ENCODE measurements around the gene WFS1.
A peak's percentile ranks its signal among the peaks of the same experiment; 100 is the strongest.

WFS1 gene

GRCh38 chr4:6301732-6302442, 32.2 kb downstream of the WFS1 start:
- Histone ChIP-seq H3K36me3 (peaks cover 29% of the 10 kb centered on the region), H3K4me3 (no peak overlapping the region), H3K4me1 (peaks cover 73% of the 10 kb centered on the region), H3K9ac (0 out of 2 replicates have a peak overlapping the region, but pooled peaks have one; percentile 35), H3K9me3 (no peaks in the 10 kb centered on the region; the same call in 1 of the 2 replicates), H3K27ac (peak overlapping the region; percentile 64; the same call in 1 of the 2 replicates), H3K4me2 (peak overlapping the region; percentile 84), H4K20me1 (no peaks in the 10 kb centered on the region), H3K27me3 (peaks cover 9% of the 10 kb centered on the region; the same call in 1 of the 2 replicates)
- no peak for TF ChIP-seq Cebpa-rat (IDR thresholded peaks at IDR 0.05)

GRCh38 chr4:6302869-6303268, 33.2 kb downstream of the WFS1 start:
- H4K20me1 ChIP-seq, result no peaks in the 10 kb centered on the region
- H3K4me3 ChIP-seq, result peak overlapping the region; percentile 23
- no peak for TF ChIP-seq Cebpa-rat (IDR thresholded peaks at IDR 0.05)
- peak overlapping the region; percentile 64 for H3K27ac ChIP-seq
- H3K27me3 ChIP-seq, result peaks cover 18% of the 10 kb centered on the region
- H3K9me3 ChIP-seq, result peaks cover 1% of the 10 kb centered on the region
- peaks cover 27% of the 10 kb centered on the region for H3K36me3 ChIP-seq
- peak overlapping the region; percentile 84 for H3K4me2 ChIP-seq
- H3K9ac ChIP-seq, result peak overlapping the region; percentile 35
- peaks cover 73% of the 10 kb centered on the region for H3K4me1 ChIP-seq

GRCh38 chr4:6303943-6304342, 34.3 kb downstream of the WFS1 start:
- Histone ChIP-seq H3K9me3 (peaks cover 12% of the 10 kb centered on the region), H3K4me2 (peak overlapping the region; percentile 84), H3K4me3 (no peak overlapping the region)

GRCh38 chr4:6306299-6306698, 36.6 kb downstream of the WFS1 start:
- peaks cover 50% of the 10 kb centered on the region for H3K27me3 ChIP-seq
- no peaks in the 10 kb centered on the region for H4K20me1 ChIP-seq
- no peak overlapping the region for H3K9ac ChIP-seq
- H3K9me3 ChIP-seq, result peaks cover 34% of the 10 kb centered on the region
- peak overlapping the region; percentile 67; the same call in 1 of the 2 replicates for H3K4me2 ChIP-seq
- H3K4me1 ChIP-seq, result peaks cover 64% of the 10 kb centered on the region
- no peak for TF ChIP-seq Cebpa-rat (IDR thresholded peaks at IDR 0.05)
- no peak overlapping the region for H3K4me3 ChIP-seq
- H3K36me3 ChIP-seq, result peaks cover 12% of the 10 kb centered on the region
- no peak overlapping the region for H3K27ac ChIP-seq

More at GRCh38 chr4:6303943-6304342, 34.3 kb downstream of the WFS1 start:
- peaks cover 29% of the 10 kb centered on the region for H3K27me3 ChIP-seq
- no peak overlapping the region for H3K27ac ChIP-seq
- no peak for TF ChIP-seq Cebpa-rat (IDR thresholded peaks at IDR 0.05)
- H3K9ac ChIP-seq, result no peak overlapping the region
- H3K36me3 ChIP-seq, result peaks cover 27% of the 10 kb centered on the region
- H3K4me1 ChIP-seq, result peaks cover 67% of the 10 kb centered on the region
- no peaks in the 10 kb centered on the region for H4K20me1 ChIP-seq

- peak overlapping the region; percentile 67 for H3K4me2 ChIP-seq
- H3K27ac ChIP-seq, result no peak overlapping the region
- H3K4me3 ChIP-seq, result no peak overlapping the region
- H3K4me1 ChIP-seq, result peaks cover 54% of the 10 kb centered on the region
- peaks cover 50% of the 10 kb centered on the region for H3K27me3 ChIP-seq
- H3K36me3 ChIP-seq, result peaks cover 3% of the 10 kb centered on the region
- H4K20me1 ChIP-seq, result no peaks in the 10 kb centered on the region
- H3K9me3 ChIP-seq, result peaks cover 34% of the 10 kb centered on the region
- no peak for TF ChIP-seq Cebpa-rat (IDR thresholded peaks at IDR 0.05)
- no peak overlapping the region for H3K9ac ChIP-seq
Observed at GRCh38 chr4:6307230-6307629, 37.6 kb downstream of the WFS1 start.

- no peak overlapping the region for H3K27ac ChIP-seq
- H3K27me3 ChIP-seq, result peaks cover 50% of the 10 kb centered on the region
- H3K4me2 ChIP-seq, result peak overlapping the region; percentile 67
- peaks cover 34% of the 10 kb centered on the region for H3K9me3 ChIP-seq
- H3K36me3 ChIP-seq, result no peaks in the 10 kb centered on the region; the same call in 1 of the 2 replicates
- no peak for TF ChIP-seq Cebpa-rat (IDR thresholded peaks at IDR 0.05)
- H4K20me1 ChIP-seq, result no peaks in the 10 kb centered on the region
- H3K9ac ChIP-seq, result no peak overlapping the region
- no peak overlapping the region for H3K4me3 ChIP-seq
- H3K4me1 ChIP-seq, result peaks cover 48% of the 10 kb centered on the region
Observed at GRCh38 chr4:6307891-6308290, 38.2 kb downstream of the WFS1 start.

GRCh38 chr4:6308899-6309643, 39.4 kb downstream of the WFS1 start:
- Histone ChIP-seq H3K9ac (peak overlapping the region; percentile 48; the same call in 1 of the 2 replicates), H4K20me1 (no peaks in the 10 kb centered on the region), H3K4me2 (peak overlapping the region; percentile 69), H3K27ac (0 out of 2 replicates have a peak overlapping the region, but pooled peaks have one; percentile 22), H3K4me3 (peak overlapping the region; percentile 65), H3K9me3 (peaks cover 34% of the 10 kb centered on the region), H3K4me1 (peaks cover 36% of the 10 kb centered on the region), H3K36me3 (no peaks in the 10 kb centered on the region; the same call in 1 of the 2 replicates), H3K27me3 (peaks cover 50% of the 10 kb centered on the region)
- no peak for TF ChIP-seq Cebpa-rat (IDR thresholded peaks at IDR 0.05)

GRCh38 chr4:6309777-6310176, 40.1 kb downstream of the WFS1 start:
- Histone ChIP-seq H3K4me1 (peaks cover 30% of the 10 kb centered on the region), H3K4me2 (peak overlapping the region; percentile 69), H3K9ac (no peak overlapping the region), H3K4me3 (peak overlapping the region; percentile 65; the same call in 1 of the 2 replicates), H3K27me3 (peaks cover 50% of the 10 kb centered on the region), H4K20me1 (no peaks in the 10 kb centered on the region), H3K36me3 (no peaks in the 10 kb centered on the region), H3K9me3 (peaks cover 34% of the 10 kb centered on the region), H3K27ac (no peak overlapping the region)
- TF ChIP-seq Cebpa-rat (IDR thresholded peaks at IDR 0.05), result no peak

- peaks cover 29% of the 10 kb centered on the region for H3K9me3 ChIP-seq
- H3K36me3 ChIP-seq, result no peaks in the 10 kb centered on the region
- H3K27ac ChIP-seq, result no peak overlapping the region
- no peak overlapping the region for H3K4me2 ChIP-seq
- no peak overlapping the region for H3K9ac ChIP-seq
- no peak for TF ChIP-seq Cebpa-rat (IDR thresholded peaks at IDR 0.05)
- no peak overlapping the region for H3K4me3 ChIP-seq
- peaks cover 28% of the 10 kb centered on the region for H3K4me1 ChIP-seq
- H3K27me3 ChIP-seq, result peaks cover 28% of the 10 kb centered on the region
- no peaks in the 10 kb centered on the region for H4K20me1 ChIP-seq
Observed at GRCh38 chr4:6313216-6313615, 43.6 kb downstream of the WFS1 start.
